Erythroblast (primary cell): ENCODE measurements around the gene THRB.

Experiments
- DNase-seq, 2 experiments: peaks; one replicate each; lab custom pipeline; 2025; lab: John Stamatoyannopoulos, UW
- GATA1 ChIP-seq: IDR thresholded peaks from 2 replicates; pipeline ENCODE4 v1.6.1; 2011; ENCODE audit warnings: low read depth, mild to moderate bottlenecking, control low read depth, low read length, moderate library complexity
- POLR2A ChIP-seq: IDR thresholded peaks from 2 replicates; pipeline ENCODE4 v1.6.1; 2011; ENCODE audit warnings: mild to moderate bottlenecking, low read length

The THRB gene

DNA sequence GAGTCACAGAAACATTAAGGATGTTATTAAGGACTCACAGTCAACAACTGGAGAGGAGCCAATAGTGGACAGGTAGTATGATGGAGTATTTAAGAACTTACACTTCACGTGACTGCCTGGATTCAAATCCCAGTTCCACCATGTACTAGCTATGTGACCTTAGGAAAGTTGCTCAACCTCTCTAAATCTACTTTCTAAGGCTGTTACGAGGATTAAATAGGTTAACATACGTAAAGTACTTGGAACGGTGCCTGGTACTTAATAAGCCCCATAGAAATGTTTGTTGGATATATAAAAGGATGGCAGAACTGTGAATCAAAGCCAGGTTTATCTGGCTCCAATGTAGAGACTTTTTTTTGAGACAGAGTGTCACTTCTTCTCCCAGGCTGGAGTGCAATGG, 24.4 kb downstream of the THRB start:
- TF ChIP-seq POLR2A (no peak), GATA1 (no peak)
- no peak for DNase-seq

DNA sequence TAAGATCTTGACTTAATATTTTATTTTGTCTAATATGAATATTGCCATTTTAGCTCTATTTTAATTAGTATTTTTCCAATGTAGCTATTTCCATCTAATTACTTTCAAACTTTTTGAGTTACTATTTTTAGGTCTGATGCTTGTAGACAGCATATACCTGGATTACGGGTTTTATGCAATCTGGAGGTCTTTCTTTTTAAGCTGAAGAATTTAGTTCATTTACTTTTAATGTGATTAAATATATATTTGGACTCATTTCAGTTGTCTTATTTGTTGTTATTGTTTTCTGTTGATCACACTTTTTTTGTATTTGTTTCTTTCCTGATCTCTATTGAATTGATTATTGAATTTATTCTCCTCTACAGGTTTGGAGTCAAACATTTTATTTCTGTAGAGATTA, 30.3 kb downstream of the THRB start:
- DNase-seq = no peak

DNA sequence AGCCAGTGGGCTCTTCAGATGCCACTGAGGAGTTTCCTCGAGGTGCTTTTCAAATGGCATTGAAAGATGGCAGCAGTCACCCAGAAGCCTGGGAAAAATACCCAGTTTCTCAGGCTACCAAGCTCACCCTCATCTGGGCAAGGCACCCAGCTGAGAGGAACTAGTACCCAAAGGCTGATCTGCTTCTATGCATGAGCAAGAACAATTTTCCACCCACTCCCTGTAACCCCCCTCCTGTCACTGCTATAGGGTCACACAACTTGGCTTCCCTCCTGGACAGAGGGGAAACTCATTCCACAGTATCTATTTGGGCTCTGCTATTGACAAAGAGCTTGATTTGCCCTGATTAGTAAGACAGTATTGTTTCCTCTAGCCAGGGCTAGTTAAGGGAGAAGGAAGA, 31.9 kb downstream of the THRB start:
- TF ChIP-seq POLR2A (no peak), GATA1 (no peak)
- DNase-seq = no peak

More for the DNA sequence above, 30.3 kb downstream of the THRB start:
- no peak for TF ChIP-seq POLR2A

- TF ChIP-seq POLR2A = no peak
- no peak for TF ChIP-seq GATA1
- DNase-seq = no peak
Measured at GRCh38 chr3:24460974-24461373, 33.7 kb downstream of the THRB start.

DNA sequence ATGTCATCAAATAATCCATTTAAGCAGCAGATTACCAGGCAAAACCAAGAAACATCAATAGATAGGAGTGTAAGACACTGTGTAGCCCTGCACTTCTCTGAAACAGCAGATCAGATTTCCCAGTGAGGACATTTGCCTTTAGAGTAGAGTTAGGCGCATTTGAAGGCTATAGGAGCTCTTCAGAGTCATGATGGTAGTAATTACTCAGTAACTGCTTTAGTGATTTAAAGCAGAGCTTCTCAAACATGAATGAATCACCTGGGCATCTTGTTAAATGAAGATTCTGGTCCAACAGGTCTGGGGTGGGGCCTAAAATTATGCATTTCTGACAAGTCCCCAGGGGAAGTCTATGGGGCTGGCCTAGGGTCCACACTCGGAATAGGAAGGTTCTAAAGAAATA, 36.9 kb downstream of the THRB start:
- DNase-seq = no peak
- no peak for TF ChIP-seq POLR2A
- TF ChIP-seq GATA1 = no peak

DNA sequence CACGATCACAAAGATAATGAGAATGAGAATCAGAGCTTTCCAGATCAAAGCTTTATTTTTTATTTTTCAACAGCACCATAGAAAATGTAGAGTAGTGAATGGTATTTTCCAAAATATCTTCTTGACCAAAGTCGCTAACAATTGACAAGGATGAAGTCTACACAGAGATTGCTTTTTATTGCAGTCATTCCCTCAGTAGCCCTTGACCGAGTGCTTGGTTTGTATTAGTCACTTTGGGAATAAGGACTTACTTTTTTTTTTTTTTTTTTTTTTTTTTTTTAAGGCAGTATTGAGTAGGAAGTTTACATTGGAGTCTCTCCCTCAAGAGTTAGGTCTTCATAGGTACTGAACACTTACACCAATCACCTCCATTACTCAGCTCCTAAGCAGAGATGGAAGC, 39.8 kb downstream of the THRB start:
- no peak for TF ChIP-seq GATA1
- TF ChIP-seq POLR2A = no peak
- no peak for DNase-seq

GRCh38 chr3:24454393-24454792, 40.3 kb downstream of the THRB start:
- no peak for DNase-seq
- no peak for TF ChIP-seq POLR2A
- no peak for TF ChIP-seq GATA1

- DNase-seq = no peak
- no peak for TF ChIP-seq POLR2A
- TF ChIP-seq GATA1 = no peak
Measured at GRCh38 chr3:24451461-24452099, 43.1 kb downstream of the THRB start.

- DNase-seq = no peak
- TF ChIP-seq GATA1 (no peak), POLR2A (no peak)
Measured at GRCh38 chr3:24450160-24450907, 44.3 kb downstream of the THRB start.

DNA sequence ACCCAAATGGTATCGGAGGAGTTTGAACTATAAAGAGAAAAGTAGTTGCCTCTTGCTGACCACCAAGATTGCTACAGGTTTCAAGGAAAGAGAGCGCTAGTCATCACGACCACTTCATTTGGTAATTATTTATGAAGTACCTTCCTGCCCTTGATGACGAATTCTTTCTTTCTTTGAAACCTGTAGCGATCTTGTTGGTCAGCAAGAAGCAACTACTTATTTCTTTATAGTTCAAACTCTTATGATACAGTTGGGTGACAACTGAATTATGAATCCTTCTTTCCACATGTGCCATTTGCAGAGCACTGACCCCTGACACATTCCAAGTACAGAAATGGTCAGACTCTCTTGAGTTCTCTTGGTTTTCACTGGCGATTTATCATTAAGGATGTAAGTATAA, 46.8 kb downstream of the THRB start:
- TF ChIP-seq POLR2A (no peak), GATA1 (no peak)

GRCh38 chr3:24446032-24446431, 48.6 kb downstream of the THRB start:
- no peak for TF ChIP-seq GATA1
- DNase-seq = no peak

More for the DNA sequence above, 46.8 kb downstream of the THRB start:
- no peak for DNase-seq

DNA sequence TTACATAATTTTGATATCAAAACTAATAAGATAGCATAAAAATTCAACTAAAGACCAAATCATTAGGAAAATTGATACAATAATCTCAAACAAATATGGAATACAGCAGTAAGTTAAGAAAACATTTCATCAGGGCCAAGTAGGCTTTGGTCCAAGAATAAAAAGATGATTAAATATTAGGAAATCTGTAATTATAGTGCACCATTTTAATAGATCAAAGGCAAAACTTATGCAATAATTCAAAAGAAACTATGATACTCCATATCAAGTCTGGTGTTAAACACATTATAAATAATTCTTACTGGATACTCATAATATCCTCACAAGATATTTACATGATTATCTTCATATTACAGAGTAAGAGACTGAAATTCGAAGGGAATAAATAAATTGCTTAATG, 51.2 kb downstream of the THRB start:
- no peak for DNase-seq
- TF ChIP-seq GATA1 (no peak), POLR2A (no peak)

DNA sequence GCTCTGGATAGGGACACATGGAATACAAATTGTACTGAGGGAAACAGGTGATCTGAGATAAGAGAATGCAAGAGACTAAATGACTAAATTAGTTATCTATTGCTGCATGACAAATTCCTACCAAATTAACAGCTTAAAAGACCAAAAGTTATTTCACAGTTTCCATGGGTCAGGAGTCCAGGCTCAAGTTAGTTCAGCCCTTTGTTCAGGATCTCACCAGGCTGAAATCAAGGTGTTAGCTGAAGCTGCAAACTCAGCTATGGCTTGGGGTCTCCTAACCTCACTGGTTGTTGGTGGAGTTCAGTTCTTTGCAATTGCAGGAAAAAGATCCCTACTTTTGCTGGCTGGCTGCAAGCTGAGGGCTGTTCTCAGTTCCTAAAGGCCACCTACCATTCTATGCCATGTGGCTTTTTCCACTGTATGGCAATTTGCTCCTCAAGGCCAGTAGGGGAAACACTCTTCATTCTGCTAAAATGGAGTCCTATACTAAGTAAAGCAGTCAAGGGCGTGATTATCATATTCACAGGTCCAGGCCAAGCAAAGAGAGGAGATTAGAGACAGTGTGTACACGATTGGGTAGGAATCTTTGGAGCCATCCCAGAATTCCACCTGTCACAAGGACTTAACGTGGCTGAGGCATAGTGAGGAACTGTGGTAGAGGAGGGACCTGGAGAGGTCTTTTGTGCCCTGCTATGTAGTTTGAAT, 53.7 kb downstream of the THRB start:
- no peak for DNase-seq
- TF ChIP-seq GATA1 (no peak), POLR2A (no peak)

DNA sequence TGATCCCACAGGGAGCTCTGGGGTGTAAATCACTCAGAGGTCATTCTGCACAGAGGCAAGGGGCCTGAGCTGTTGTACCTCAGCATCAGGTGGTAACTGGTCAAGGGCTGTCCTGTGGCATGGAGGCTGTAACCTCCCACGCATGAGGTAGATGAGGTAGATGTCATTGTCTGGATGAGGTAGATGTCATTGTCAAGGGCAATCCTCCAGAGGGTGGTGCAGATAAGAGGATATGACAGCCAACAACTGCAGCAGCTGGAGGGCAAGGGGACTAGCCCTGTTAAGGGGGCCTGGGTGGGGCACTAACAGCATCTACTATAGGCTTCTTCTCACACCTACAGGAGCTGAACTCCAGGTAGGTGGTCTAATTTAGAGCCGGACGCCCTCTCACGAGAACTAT, 55.6 kb downstream of the THRB start:
- DNase-seq = no peak
- TF ChIP-seq GATA1 = no peak
- TF ChIP-seq POLR2A = no peak
